Activated T-helper 17 cell treated with anti-CD3 and anti-CD28 coated beads, Interleukin-2, amount 50 U/mL, for 72 hours (primary cell): ENCODE results near the gene PLA2G2F. TPM values are rescaled to one million over a fixed set of nuclear protein-coding genes. Genes with fewer than 3 reads are reported as not detected.
A peak's percentile ranks its signal among the peaks of the same experiment; 100 is the strongest.
"Not testable (repeated sequence)": the region's sequence is repeated elsewhere in the genome, so short reads cannot be mapped to it uniquely, and the experiment has no call there.

Experiments
- ATAC-seq: fragments of 150-1000 bp; cut with Tn5 transposase; replicated peaks from 2 replicates; pipeline ENCODE4 v1.10.0; 2021; ENCODE audit warnings: mild to moderate bottlenecking, moderate library complexity
- H3K27ac Mint-ChIP-seq: one replicate; pipeline ENCODE4 v1.8.0; 2022; ENCODE audit warnings: mixed read lengths
- H3K27me3 Mint-ChIP-seq: one replicate; pipeline ENCODE4 v1.8.0; 2022; ENCODE audit warnings: mixed read lengths
- H3K36me3 Mint-ChIP-seq: one replicate; pipeline ENCODE4 v1.8.0; 2022; ENCODE audit warnings: low read depth, mild to moderate bottlenecking, mixed read lengths
- H3K4me1 Mint-ChIP-seq: one replicate; pipeline ENCODE4 v1.8.0; 2022; ENCODE audit warnings: mixed read lengths
- H3K4me3 Mint-ChIP-seq: one replicate; pipeline ENCODE4 v1.8.0; 2022; ENCODE audit warnings: mild to moderate bottlenecking, mixed read lengths
- H3K9me3 Mint-ChIP-seq: one replicate; pipeline ENCODE4 v1.8.0; 2022; ENCODE audit warnings: mixed read lengths
- total RNA-seq, 2 donors: library from RNA; stranded (reverse); gene quantifications; one replicate each; pipeline ENCODE4 v1.2.3, GENCODE V29; 2022

Gene PLA2G2F
- total RNA-seq, 2 donors from 2014 or later = not detected

DNA sequence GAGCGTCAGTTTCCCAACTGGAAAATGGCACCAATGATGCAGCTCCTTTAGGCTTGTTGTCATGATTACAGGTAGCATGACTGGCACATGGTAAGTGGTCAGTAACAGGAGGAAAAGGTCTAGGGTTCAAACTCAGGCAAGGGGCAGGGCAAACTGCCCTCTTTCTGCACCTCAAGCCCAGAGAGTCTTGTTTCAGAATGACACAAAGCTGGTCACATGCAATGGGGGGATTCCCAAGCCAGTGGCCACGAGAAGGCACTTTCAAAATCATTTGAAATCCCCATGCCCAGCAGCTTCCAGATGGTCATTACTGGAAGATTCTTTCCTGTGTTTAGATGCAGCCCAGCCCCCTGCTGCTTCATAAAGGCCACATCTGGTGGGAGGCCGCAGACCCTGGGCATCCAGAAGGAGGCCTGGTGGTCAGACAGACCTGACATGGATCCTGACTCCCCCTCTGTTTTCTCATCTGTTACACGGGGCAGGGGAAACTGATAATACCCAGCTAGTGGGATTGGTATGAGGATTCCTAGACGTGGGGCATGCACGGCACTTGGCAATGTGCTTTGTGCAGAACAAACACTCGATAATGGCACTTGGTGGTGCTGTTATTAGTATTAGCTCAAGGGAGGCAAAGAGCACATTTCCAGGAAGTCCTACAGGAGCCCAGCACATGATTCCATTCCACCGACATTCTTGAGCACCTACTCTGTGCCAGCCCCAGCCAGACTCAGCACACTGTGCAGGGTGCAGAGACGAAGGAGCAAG is 12.9 kb upstream of the PLA2G2F start:
- H3K36me3 Mint-ChIP-seq = no peaks in the 10 kb centered on the region
- ATAC-seq = peak; percentile 37
- H3K27ac Mint-ChIP-seq = no peak overlapping the region
- no peaks in the 10 kb centered on the region for H3K9me3 Mint-ChIP-seq
- H3K4me1 Mint-ChIP-seq = no peaks in the 10 kb centered on the region
- H3K4me3 Mint-ChIP-seq = no peak overlapping the region
- peaks cover 30% of the 10 kb centered on the region for H3K27me3 Mint-ChIP-seq

DNA sequence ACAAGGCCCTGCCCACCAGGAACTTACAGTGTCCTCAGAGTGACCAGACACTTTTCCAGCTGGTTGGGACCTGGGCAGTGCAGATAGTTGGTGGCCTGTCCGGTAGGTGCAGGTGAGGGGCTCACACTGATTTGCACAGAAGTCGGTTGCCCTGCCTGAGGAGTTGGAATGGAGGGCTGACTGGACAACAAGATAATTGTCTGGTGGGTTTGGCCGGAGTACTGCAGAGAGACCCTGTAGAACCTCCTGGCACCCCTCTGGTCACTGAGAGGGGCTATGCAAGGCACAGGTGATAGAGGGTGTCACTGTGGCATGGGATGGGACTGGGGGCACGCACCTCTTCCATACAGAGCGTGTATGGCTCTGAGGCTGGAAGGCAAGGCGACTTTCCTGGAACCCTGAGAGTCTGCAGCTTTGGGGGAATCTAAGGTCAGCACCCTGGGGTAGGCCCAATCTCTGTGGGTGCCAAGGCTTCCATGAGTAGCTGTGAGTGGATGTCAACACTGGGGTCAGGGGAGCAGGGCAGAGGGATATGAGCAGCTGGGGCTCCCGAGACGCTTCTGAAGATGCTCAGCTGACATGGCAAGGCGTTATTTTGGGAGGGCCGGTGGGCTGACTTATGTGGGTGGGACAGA is 12.2 kb upstream of the PLA2G2F start:
- Mint-ChIP-seq H3K36me3 (no peaks in the 10 kb centered on the region), H3K27me3 (peaks cover 28% of the 10 kb centered on the region), H3K27ac (no peak overlapping the region), H3K4me3 (no peak overlapping the region), H3K9me3 (no peaks in the 10 kb centered on the region), H3K4me1 (no peaks in the 10 kb centered on the region)
- no peak for ATAC-seq

DNA sequence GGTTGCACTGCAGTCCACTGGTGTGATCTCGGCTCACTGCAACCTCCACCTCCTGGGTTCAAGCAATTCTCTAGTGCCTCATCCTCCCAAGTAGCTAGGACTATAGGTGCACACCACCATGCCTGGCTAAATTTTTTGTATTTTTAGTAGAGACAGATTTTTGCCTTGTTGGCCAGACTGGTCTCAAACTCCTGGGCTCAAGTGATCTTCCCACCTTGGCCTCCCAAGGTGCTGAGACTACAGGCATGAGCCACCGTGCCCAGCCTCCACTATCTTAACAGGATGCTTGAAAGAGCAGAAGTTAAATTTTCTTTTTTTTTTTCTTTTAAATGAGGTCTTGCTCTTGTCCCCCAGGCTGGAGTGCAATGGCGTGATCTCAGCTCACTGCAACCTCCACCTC is 8.6 kb upstream of the PLA2G2F start:
- not testable (repeated sequence) for H3K4me3 Mint-ChIP-seq, H3K9me3 Mint-ChIP-seq, H3K4me1 Mint-ChIP-seq, ATAC-seq, H3K36me3 Mint-ChIP-seq, H3K27ac Mint-ChIP-seq
- peaks cover 18% of the 10 kb centered on the region for H3K27me3 Mint-ChIP-seq

DNA sequence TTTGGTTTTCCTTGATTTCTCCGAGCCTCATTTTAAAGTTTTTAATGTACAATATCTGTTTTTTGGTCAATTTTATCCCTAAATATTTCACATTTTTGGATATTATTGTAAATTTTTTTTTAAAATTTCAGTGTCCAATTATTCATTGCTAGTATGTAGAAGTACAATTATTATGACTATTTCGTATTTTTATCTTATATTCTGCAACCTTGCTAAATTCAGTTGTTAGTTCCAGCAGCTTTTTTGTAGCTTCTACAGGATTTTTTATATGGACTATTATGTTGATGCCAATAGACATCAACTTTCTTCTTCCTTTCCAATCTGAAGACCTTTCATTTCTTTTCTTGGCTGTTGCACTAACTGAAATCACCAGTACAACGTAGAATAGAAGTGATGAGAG is 4.1 kb upstream of the PLA2G2F start:
- ATAC-seq = no peak
- Mint-ChIP-seq H3K4me1 (no peaks in the 10 kb centered on the region), H3K9me3 (no peaks in the 10 kb centered on the region), H3K36me3 (no peaks in the 10 kb centered on the region), H3K27me3 (peaks cover 19% of the 10 kb centered on the region), H3K27ac (no peak overlapping the region), H3K4me3 (no peak overlapping the region)

DNA sequence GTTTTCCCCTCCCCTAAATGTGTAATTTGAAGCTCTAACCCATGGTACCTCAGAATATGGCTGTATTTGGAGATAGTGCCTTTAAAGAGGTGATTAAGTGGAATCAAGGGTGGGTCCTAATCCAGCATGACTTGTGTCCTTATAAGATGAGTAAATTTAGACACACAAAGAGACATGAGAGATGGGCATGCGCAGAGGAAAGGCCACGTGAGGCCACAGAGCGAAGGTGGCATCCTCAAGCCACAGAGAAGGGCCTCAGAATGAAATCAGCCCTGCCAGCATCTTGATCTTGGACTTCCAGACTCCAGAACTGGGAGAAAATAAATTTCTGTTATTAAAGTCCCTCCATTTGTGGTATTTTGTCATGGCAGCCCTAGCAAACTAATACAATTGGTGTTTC is 2.9 kb upstream of the PLA2G2F start:
- H3K27ac Mint-ChIP-seq = no peak overlapping the region
- H3K27me3 Mint-ChIP-seq = peaks cover 24% of the 10 kb centered on the region
- H3K4me3 Mint-ChIP-seq = no peak overlapping the region
- no peaks in the 10 kb centered on the region for H3K36me3 Mint-ChIP-seq
- H3K9me3 Mint-ChIP-seq = no peaks in the 10 kb centered on the region
- H3K4me1 Mint-ChIP-seq = no peaks in the 10 kb centered on the region
- no peak for ATAC-seq

DNA sequence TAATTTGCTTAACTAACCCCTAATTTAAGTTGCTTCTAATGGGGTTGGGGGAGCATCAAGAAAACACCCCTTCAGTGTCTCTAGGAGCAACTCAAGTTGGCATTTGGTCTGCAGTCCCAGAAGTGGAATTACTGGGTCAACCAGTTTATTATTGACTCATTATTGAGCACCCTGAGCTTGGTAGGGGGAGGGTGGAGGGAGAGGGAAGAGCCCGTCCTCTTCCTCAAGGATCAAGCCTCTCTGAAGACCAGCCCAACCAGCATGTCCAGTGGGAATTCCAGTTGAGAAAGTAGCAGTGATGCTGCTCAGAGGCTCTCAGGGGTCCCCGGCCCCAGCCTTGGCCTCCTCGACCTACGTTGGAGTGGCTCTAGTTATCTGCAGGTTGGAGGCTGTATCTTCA is 2.1 kb upstream of the PLA2G2F start:
- no peak for ATAC-seq
- no peaks in the 10 kb centered on the region for H3K4me1 Mint-ChIP-seq
- no peak overlapping the region for H3K4me3 Mint-ChIP-seq
- no peaks in the 10 kb centered on the region for H3K36me3 Mint-ChIP-seq
- H3K27ac Mint-ChIP-seq = no peak overlapping the region
- H3K27me3 Mint-ChIP-seq = peaks cover 21% of the 10 kb centered on the region
- no peaks in the 10 kb centered on the region for H3K9me3 Mint-ChIP-seq

DNA sequence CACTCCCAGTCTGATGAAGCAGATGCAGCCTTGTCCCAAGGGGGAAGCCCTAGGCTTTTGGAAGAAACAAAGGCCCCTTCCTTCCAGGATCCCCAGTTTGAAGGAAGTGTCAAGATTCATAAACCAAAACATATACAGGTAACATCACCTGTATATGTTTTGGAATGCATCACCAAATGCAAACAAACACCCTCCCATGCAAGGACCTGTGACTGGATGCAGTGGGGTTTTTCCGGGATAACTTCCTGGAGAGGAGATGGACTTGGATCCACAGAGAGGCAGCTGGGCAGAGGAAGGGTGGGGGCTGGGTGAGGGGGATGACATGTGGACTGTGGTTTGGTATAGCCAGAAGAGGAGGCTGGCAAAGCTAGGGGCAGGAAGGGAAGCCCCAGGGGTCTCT is 1.5 kb upstream of the PLA2G2F start:
- Mint-ChIP-seq H3K27ac (no peak overlapping the region), H3K9me3 (no peaks in the 10 kb centered on the region), H3K4me3 (no peak overlapping the region)

DNA sequence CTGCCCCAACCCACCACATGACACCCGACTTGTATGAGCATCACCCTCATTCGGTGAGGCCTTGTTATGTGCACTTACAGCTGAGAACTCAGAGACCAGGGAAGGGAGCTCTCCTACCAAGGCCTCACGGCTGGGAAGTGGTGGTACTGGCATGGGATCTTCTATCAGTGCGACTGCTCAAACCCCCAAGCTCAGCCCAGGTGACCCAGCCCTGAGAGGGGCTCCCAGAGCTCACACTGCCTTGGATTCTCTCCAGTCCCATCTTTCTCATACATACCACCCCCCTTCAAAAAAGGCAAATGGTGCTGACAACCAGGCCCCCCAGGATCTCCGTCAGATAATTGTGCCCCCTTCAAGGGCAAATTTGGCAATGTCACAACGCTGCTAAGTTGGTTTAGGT is 777 bp upstream of the PLA2G2F start:
- H3K9me3 Mint-ChIP-seq = no peaks in the 10 kb centered on the region
- H3K27ac Mint-ChIP-seq = no peak overlapping the region
- no peak overlapping the region for H3K4me3 Mint-ChIP-seq
- no peaks in the 10 kb centered on the region for H3K4me1 Mint-ChIP-seq
- H3K36me3 Mint-ChIP-seq = no peaks in the 10 kb centered on the region
- peaks cover 18% of the 10 kb centered on the region for H3K27me3 Mint-ChIP-seq
- no peak for ATAC-seq

More for the DNA sequence above, 1.5 kb upstream of the PLA2G2F start:
- no peak for ATAC-seq
- Mint-ChIP-seq H3K36me3 (no peaks in the 10 kb centered on the region), H3K4me1 (no peaks in the 10 kb centered on the region), H3K27me3 (peaks cover 18% of the 10 kb centered on the region)

DNA sequence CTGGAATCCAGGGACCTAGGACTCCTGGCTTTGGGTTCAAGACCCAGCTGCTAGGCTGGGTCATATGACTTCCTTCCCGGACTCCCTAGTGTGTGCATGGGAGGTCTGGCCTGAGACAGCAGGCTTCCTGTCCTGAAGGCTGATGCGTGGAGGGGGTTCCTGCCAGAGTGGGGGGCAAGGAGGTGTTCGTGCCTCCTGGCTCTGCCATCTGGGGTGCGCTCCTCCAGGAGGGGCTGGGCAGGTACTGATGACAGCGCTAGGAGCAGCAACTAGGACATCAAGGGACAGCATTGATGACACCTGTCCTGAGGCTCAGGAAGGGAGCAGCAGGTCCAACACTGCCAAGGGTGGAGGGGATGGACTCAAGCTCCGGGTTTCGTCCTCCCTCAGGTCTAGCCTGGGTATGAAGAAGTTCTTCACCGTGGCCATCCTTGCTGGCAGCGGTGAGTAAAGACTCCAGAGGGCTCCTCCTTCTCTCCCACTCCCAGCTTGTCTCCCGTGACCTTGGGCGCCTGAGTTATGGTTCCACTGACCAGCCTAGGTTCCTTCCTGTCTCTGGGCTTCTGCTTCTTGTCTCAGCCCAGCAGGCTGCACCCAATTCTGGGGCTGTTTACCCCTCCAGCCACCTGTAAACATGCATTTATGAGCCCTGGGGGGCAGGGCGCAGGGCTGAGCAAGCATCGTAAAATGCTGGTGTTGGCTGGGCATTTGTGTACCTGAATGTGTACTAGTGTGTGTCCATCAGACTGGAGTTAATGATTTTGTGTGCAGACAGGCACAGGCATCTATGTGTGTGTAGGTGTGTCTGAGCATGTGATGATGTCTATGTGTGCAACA is 871 bp downstream of the PLA2G2F start:
- no peaks in the 10 kb centered on the region for H3K9me3 Mint-ChIP-seq
- H3K27me3 Mint-ChIP-seq = peaks cover 12% of the 10 kb centered on the region
- no peak for ATAC-seq
- H3K4me1 Mint-ChIP-seq = no peaks in the 10 kb centered on the region
- no peak overlapping the region for H3K4me3 Mint-ChIP-seq
- H3K27ac Mint-ChIP-seq = no peak overlapping the region
- no peaks in the 10 kb centered on the region for H3K36me3 Mint-ChIP-seq

DNA sequence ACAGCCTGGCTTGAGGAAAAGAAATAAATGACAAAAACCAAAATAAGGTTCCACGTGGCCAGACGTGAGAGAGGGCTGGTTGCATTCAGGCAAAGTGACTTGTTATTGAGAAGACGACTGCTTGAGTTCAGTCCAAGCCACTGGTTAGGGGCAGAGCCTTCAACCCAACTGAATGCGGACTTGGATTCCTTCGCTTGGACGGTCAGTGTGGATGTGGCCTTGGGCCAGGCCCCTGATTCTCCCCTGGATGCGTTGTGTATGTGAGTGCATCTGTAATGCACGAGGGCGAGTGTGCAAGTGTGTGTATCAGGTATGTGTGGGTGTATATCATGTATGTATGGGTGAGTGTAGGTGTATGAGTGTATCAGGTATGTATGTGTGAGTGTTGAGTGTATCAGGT is 1.9 kb downstream of the PLA2G2F start:
- Mint-ChIP-seq H3K27me3 (peaks cover 12% of the 10 kb centered on the region), H3K4me3 (no peak overlapping the region), H3K4me1 (no peaks in the 10 kb centered on the region), H3K36me3 (no peaks in the 10 kb centered on the region), H3K9me3 (no peaks in the 10 kb centered on the region), H3K27ac (no peak overlapping the region)
- no peak for ATAC-seq

DNA sequence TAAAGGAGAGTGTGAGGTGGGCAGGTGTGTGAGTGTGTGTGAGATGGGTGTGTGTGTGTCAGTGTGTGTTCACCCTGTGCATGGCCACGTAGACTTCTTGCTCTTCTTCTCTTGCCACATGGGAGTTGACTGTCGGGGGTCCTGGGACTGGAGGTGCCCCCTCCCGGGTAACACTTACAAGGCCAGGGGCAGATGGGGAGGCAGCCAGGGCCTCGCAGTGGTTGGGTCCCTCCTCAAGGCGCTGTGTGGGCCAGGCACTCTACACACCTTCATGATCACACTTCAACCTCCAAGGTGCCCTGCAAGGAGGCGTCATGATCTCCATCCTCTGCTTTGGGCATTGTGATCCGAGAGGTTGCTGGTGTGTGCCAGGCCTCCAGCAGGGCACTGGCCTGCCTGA is 2.3 kb downstream of the PLA2G2F start:
- ATAC-seq = no peak
- Mint-ChIP-seq H3K36me3 (no peaks in the 10 kb centered on the region), H3K4me1 (no peaks in the 10 kb centered on the region), H3K9me3 (no peaks in the 10 kb centered on the region), H3K27me3 (peaks cover 12% of the 10 kb centered on the region), H3K4me3 (no peak overlapping the region), H3K27ac (no peak overlapping the region)

DNA sequence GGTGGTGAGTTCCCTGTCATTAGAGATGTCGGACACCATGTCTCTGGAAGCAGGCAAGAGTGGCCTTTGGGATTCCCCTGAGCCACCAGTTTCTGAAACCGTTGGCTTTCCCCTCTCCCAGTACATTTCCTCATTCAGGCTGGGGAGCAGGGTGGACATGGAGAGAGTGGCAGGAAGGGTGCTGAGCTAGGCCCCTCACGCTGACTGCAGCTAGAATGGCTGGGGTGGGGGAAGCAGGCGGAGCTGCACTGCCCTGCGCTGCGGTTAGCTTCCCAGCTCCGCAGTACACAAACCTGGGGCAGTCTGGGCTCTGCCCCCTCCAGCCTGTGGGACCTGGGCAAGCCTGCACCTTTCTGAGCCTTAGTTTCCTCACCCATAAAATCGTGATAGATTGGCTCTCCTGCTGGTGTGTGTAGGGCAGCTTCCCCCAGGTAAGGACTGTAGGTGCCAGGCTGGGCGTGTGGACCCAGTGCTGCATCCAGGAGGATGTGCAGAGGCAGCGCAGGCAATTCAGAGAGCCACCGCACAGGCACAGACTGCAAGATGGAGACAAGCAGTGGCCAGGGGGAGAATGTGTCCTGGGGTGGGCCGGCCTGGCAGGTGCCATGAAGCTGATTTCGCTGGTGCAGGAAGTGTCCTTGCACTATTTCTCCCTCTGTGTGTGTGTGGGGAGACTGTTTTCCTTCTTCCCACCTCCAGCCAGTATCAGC is 3.0 kb downstream of the PLA2G2F start:
- H3K9me3 Mint-ChIP-seq = no peaks in the 10 kb centered on the region
- peaks cover 12% of the 10 kb centered on the region for H3K27me3 Mint-ChIP-seq
- H3K4me3 Mint-ChIP-seq = no peak overlapping the region
- no peak for ATAC-seq
- H3K4me1 Mint-ChIP-seq = no peaks in the 10 kb centered on the region
- H3K36me3 Mint-ChIP-seq = no peaks in the 10 kb centered on the region
- H3K27ac Mint-ChIP-seq = no peak overlapping the region

DNA sequence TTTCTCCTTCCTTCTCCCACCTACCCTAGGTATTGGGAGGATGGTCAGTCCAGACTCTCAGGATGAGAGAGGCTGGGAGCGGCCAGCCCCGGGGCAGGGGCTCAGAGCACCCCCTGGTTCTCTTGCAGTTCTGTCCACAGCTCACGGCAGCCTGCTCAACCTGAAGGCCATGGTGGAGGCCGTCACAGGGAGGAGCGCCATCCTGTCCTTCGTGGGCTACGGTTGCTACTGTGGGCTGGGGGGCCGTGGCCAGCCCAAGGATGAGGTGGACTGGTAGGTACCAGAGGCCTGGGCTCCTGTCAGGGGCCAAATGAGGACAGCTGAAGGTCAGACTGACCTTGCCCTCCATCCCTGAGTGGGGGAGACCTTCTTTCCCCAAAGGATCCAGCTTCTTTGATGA is 4.2 kb downstream of the PLA2G2F start:
- Mint-ChIP-seq H3K27ac (no peak overlapping the region), H3K4me1 (no peaks in the 10 kb centered on the region), H3K36me3 (no peaks in the 10 kb centered on the region), H3K27me3 (peaks cover 12% of the 10 kb centered on the region), H3K4me3 (no peak overlapping the region), H3K9me3 (no peaks in the 10 kb centered on the region)
- ATAC-seq = no peak

DNA sequence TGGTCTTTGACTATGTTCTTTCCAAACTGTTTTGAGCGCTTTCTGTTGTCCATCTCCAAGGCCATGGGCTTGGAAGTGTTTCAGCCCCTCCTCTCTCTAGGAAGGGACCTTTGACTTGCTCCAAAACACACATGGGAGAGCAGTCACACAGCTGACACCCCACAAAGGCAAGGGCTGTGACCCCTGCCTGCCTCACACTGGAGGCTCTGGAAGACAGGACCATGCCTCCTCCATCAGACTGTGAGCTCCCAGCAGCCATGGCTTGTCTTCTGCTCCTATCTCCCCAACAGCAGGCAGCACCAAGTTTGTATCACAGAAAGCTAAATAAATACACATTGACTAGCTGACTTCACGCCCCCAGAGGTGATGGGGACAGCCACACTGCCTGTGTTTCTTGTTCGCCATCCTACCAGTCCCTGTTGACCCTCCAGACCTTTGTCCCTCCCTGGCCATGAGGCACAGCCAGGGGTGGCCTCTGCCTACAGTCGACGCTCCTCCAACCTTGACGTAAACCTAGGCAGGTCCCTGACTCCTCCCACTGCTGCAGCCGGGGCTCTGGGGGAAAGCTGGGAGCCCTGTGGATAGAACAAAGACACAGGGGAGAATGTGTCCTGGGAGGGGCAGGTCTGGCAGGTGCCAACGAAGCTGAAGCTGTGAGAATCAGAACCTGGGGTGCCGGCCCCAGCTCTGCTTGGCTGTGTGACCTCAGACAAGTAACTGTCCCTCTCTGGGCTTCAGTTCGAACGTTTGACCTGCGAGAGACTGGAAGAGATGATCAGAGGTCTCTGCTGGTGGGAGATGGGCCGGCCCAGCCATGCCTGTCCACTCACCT is 4.8 kb downstream of the PLA2G2F start:
- Mint-ChIP-seq H3K36me3 (no peaks in the 10 kb centered on the region), H3K4me3 (no peak overlapping the region), H3K4me1 (no peaks in the 10 kb centered on the region), H3K9me3 (no peaks in the 10 kb centered on the region), H3K27ac (no peak overlapping the region), H3K27me3 (peaks cover 8% of the 10 kb centered on the region)
- no peak for ATAC-seq
